PC-3 (cell line): Measurements from ENCODE around the gene DCAF8. TPM values are rescaled to one million over a fixed set of nuclear protein-coding genes. Genes with fewer than 3 reads are reported as not detected.

Experiments
- ATAC-seq: fragments of 200-7000 bp; cut with Tn5 transposase; 2 replicates; pipeline ENCODE4 v1.9.1; 2020; ENCODE audit warnings: mild to moderate bottlenecking, moderate library complexity
- Bru-seq: library from RNA; stranded (reverse); fragments of 400-500 nt; gene quantifications from one replicate; lab custom pipeline; 2021; lab: Mats Ljungman, UMichigan
- BruChase-seq, 2 experiments: library from RNA; stranded (reverse); fragments of 400-500 nt; gene quantifications; one replicate each; lab custom pipeline; 2021; lab: Mats Ljungman, UMichigan
- BruUV-seq: library from RNA; stranded (reverse); fragments of 400-500 nt; replicated peaks from 2 replicates; lab custom pipeline; 2021; lab: Mats Ljungman, UMichigan
- CTCF ChIA-PET: fragments of 300-600 bp; sonication (Branson Sonifier 250); formaldehyde crosslinking; loops from one replicate; lab custom pipeline; 2022; ENCODE audit warnings: antibody characterized with exemption; lab: Charles Lee
- POLR2A ChIA-PET: fragments of 300-600 bp; sonication (Branson Sonifier 250); formaldehyde crosslinking; loops from one replicate; lab custom pipeline; 2022; ENCODE audit warnings: antibody characterized with exemption; ENCODE audit not compliant: unreplicated experiment; lab: Charles Lee
- DNase-seq: peaks from one replicate; pipeline ENCODE4 v3.0.0-alpha.2; 2015
- H2AFZ ChIP-seq: fragments of 300-600 bp; sonication (generic); 2 replicates; pipeline ENCODE4 v1.6.0; 2016; ENCODE audit warnings: antibody characterized with exemption, low read length
- H3F3A ChIP-seq: fragments of 300-600 bp; sonication (generic); one replicate; pipeline ENCODE4 v1.6.0; 2017; ENCODE audit warnings: antibody characterized with exemption, low read length, control low read depth, mild to moderate bottlenecking; ENCODE audit not compliant: unreplicated experiment
- H3K27ac ChIP-seq: fragments of 300-600 bp; sonication (generic); 2 replicates; pipeline ENCODE4 v1.5.1; 2016; ENCODE audit warnings: mild to moderate bottlenecking, low read length
- H3K27me3 ChIP-seq: fragments of 300-600 bp; sonication (generic); 2 replicates; pipeline ENCODE4 v1.6.1; 2016; ENCODE audit warnings: low read length, mixed read lengths
- H3K36me3 ChIP-seq: fragments of 300-600 bp; sonication (generic); 2 replicates; pipeline ENCODE4 v1.6.1; 2016; ENCODE audit warnings: low read depth, mixed run types, low read length, mixed read lengths
- H3K4me1 ChIP-seq: fragments of 300-600 bp; sonication (generic); 2 replicates; pipeline ENCODE4 v1.5.1; 2016; ENCODE audit warnings: low read length; ENCODE audit not compliant: insufficient read depth
- H3K4me2 ChIP-seq: fragments of 300-600 bp; sonication (generic); 2 replicates; pipeline ENCODE4 v1.6.0; 2016; ENCODE audit warnings: low read length
- H3K4me3 ChIP-seq: fragments of 300-600 bp; sonication (generic); 2 replicates; pipeline ENCODE4 v1.5.1; 2016; ENCODE audit warnings: mild to moderate bottlenecking, low read length, mixed read lengths
- H3K79me2 ChIP-seq: fragments of 300-600 bp; sonication (generic); 2 replicates; pipeline ENCODE4 v1.6.1; 2017; ENCODE audit warnings: low read length, mixed read lengths
- H3K9ac ChIP-seq: fragments of 300-600 bp; sonication (generic); 2 replicates; pipeline ENCODE4 v1.6.0; 2016; ENCODE audit warnings: mild to moderate bottlenecking, low read length
- H3K9me2 ChIP-seq: fragments of 300-600 bp; sonication (generic); replicated peaks from 2 replicates; pipeline ENCODE4 v1.6.1; 2016; ENCODE audit warnings: mixed run types, low read length, mixed read lengths
- H3K9me3 ChIP-seq: fragments of 300-600 bp; sonication (generic); 2 replicates; pipeline ENCODE4 v1.6.1; 2016; ENCODE audit warnings: low read length, mixed read lengths
- H4K20me1 ChIP-seq: fragments of 300-600 bp; sonication (generic); 2 replicates; pipeline ENCODE4 v1.6.1; 2016; ENCODE audit warnings: low read length, mixed read lengths
- CTCF ChIP-seq: fragments of 300-600 bp; sonication (generic); conservative IDR thresholded peaks from 2 replicates; pipeline ENCODE4 v1.5.1; 2017; ENCODE audit warnings: antibody characterized with exemption, low read depth, mild to moderate bottlenecking, low read length
- EZH2 ChIP-seq: fragments of 300-600 bp; sonication (generic); IDR thresholded peaks from one replicate; pipeline ENCODE4 v1.6.1; 2017; ENCODE audit warnings: antibody characterized with exemption, mild to moderate bottlenecking, low read length; ENCODE audit not compliant: unreplicated experiment
- EZH2phosphoT487 ChIP-seq: fragments of 300-600 bp; sonication (generic); IDR thresholded peaks from 2 replicates; pipeline ENCODE4 v1.6.1; 2018; ENCODE audit warnings: mild to moderate bottlenecking, antibody characterized with exemption, low read length, borderline replicate concordance
- intact Hi-C: fragments of 100-400 bp; cut with micrococcal nuclease; formaldehyde crosslinking; loops from 2 replicates; pipeline ENCODE4 v1.9.0; 2023
- long read RNA-seq: library from polyadenylated mRNA; unstranded; transcript quantifications from one replicate; pipeline ENCODE4 v2.0.0, GENCODE V29; 2021; ENCODE audit not compliant: unreplicated experiment
- total RNA-seq: library from RNA; depleted of rRNA; stranded (reverse); fragments of >200 nt; gene quantifications from 2 replicates; pipeline ENCODE4 v1.2.3, GENCODE V29; 2014; rRNA removed

The DCAF8 gene
- 122 and 139 TPM in 2 replicates for total RNA-seq
- Bru-seq, nascent RNA, result percentile 94 among the genes with signal in this experiment
- BruChase-seq, experiment 1, labeled RNA remaining after a 6-hour chase, result percentile 97 among the genes with signal in this experiment
- BruChase-seq, experiment 2, labeled RNA remaining after a 2-hour chase, result percentile 98 among the genes with signal in this experiment
- long read RNA-seq, full-length matches to known transcripts, result 48 of 264 reads
- long read RNA-seq, partial matches to known transcripts, result 44 of 264 reads
- long read RNA-seq, other reads (novel, unspliced or antisense), result 172 of 264 reads

- ChIA-PET CTCF (interaction anchor here (1.0 to 2.4 kb wide), 5 partner anchors 10 to 161 kb away, joined by 3 to 12 read pairs (median 7); no protein-coding TSS in a partner anchor), POLR2A (interaction anchor here (0.6 to 0.7 kb wide), 4 partner anchors 8 to 56 kb away, joined by 3 to 5 read pairs (median 3); no protein-coding TSS in a partner anchor)
- H3K36me3 ChIP-seq, result peaks cover 6% of the 10 kb centered on the region; the same call in 1 of the 2 replicates
- ATAC-seq, result peak; percentile 88
- intact Hi-C loops, result loop anchor here (2.0 kb wide), 1 partner anchor 23 kb away; the partner anchor contains the start of gene PEX19
- H3K9ac ChIP-seq, result peak within 1 kb of the TSS; percentile 96
- peak within 1 kb of the TSS; percentile 90 for H3K4me3 ChIP-seq
- no peaks in the 10 kb centered on the region for H3K9me3 ChIP-seq
- peak within 1 kb of the TSS; percentile 92 for H3K4me2 ChIP-seq
- no peak for TF ChIP-seq EZH2
- no peak for TF ChIP-seq CTCF
- TF ChIP-seq EZH2phosphoT487, result no peak
- peaks cover 8% of the 10 kb centered on the region for H3F3A ChIP-seq
- no peaks in the 10 kb centered on the region for H3K27me3 ChIP-seq
- peaks cover 54% of the 10 kb centered on the region for H3K79me2 ChIP-seq
- peak within 1 kb of the TSS; percentile 93 for H3K27ac ChIP-seq
- no peaks in the 10 kb centered on the region for H3K9me2 ChIP-seq
- H3K4me1 ChIP-seq, result peaks cover 39% of the 10 kb centered on the region
- peaks cover 26% of the 10 kb centered on the region for H4K20me1 ChIP-seq
- peak within 1 kb of the TSS; percentile 93 for H2AFZ ChIP-seq
- DNase-seq, result peak; percentile 99
- TSS peak; percentile 61 for BruUV-seq
Measured at GRCh38 chr1:160261893-160262794, at the start of gene DCAF8. TSS of gene DCAF8 (minus strand) at chr1:160262549. CDS start at chr1:160244008, 18,541 bp downstream.

- no peak overlapping the region for H2AFZ ChIP-seq
- DNase-seq (no peak), ATAC-seq (no peak)
- peaks cover 77% of the 10 kb centered on the region for H3K36me3 ChIP-seq
- H3K27me3 ChIP-seq, result no peaks in the 10 kb centered on the region
- H3F3A ChIP-seq, result no peaks in the 10 kb centered on the region
- no peaks in the 10 kb centered on the region for H3K79me2 ChIP-seq
- no peaks in the 10 kb centered on the region for H3K9me3 ChIP-seq
- no peak overlapping the region for H3K4me3 ChIP-seq
- no peak overlapping the region for H3K27ac ChIP-seq
- no peaks in the 10 kb centered on the region for H4K20me1 ChIP-seq
- no peak overlapping the region for H3K9ac ChIP-seq
- no peak for TF ChIP-seq EZH2phosphoT487
- TF ChIP-seq CTCF, result no peak
- no peak overlapping the region for H3K4me2 ChIP-seq
- ChIA-PET POLR2A (no interaction called here), CTCF (no interaction called here)
- no TSS peak for BruUV-seq
- H3K9me2 ChIP-seq, result no peaks in the 10 kb centered on the region
- intact Hi-C loops, result no loop called here
- no peaks in the 10 kb centered on the region for H3K4me1 ChIP-seq
Measured at GRCh38 chr1:160309571-160309970, 47.2 kb upstream of the DCAF8 start.
